C4-2B (cell line): ENCODE measurements around the gene SLC34A3.

Experiments
- H3K27ac ChIP-seq: fragments of 450-650 bp; 2 replicates; pipeline ENCODE4 v1.5.1; 2017
- ZFX ChIP-seq: fragments of 450-650 bp; IDR thresholded peaks from 2 replicates; pipeline ENCODE4 v1.6.1; 2017
- TF ChIP-seq, protein P1 (sequence below): fragments of 450-650 bp; conservative IDR thresholded peaks from 2 replicates; pipeline ENCODE4 v1.5.1; 2017; ENCODE audit warnings: mild to moderate bottlenecking

Gene SLC34A3

DNA sequence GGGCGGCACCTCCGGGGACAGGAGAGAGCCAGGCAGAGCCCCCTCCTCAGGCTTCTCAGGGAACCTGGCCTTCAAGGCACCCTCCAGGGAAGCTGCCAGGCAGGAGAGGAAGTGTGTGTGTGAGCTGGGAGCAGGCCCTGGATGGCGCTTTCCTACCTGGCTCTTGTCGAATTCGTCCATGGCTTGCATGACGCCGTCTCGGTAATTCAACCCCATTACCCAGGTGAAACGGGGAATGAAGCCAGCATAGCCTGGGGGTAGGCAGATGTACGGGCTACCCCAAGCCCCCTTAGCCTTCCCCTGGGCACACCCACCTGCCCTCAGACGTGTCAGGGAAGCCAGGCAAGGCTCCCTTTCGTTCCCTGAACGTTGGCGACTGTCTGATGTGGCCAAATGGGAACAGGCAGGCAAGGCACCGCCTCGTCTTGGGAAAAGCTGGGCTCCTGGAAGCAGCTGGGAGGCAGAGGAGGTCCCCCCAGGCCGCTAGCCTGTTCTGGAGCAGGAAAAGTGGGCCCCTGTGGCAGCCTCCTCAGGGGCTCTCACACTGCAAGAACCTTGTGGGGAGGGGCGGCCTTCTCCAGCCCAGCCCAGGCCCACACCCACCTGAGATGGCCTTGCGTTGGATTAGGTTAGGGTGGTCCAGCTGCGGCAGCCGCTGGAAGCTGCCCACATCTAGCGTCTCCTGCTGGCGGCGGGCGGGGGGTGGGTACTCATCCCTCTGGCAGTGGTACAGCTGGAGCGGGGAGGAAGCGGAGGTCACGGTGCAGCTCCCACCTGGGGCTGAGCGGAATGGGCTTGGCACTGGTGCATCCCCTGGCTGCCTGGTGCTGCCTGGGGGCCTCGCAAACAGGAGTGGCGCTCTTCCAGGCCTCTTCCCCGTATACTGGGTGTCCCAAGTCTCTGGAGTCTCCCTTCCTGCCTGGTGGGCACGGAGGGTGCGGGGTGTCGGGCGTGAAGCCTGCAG is 14.1 kb downstream of the SLC34A3 start:
- no peak for TF ChIP-seq ZFX
- TF ChIP-seq, protein P1, sequence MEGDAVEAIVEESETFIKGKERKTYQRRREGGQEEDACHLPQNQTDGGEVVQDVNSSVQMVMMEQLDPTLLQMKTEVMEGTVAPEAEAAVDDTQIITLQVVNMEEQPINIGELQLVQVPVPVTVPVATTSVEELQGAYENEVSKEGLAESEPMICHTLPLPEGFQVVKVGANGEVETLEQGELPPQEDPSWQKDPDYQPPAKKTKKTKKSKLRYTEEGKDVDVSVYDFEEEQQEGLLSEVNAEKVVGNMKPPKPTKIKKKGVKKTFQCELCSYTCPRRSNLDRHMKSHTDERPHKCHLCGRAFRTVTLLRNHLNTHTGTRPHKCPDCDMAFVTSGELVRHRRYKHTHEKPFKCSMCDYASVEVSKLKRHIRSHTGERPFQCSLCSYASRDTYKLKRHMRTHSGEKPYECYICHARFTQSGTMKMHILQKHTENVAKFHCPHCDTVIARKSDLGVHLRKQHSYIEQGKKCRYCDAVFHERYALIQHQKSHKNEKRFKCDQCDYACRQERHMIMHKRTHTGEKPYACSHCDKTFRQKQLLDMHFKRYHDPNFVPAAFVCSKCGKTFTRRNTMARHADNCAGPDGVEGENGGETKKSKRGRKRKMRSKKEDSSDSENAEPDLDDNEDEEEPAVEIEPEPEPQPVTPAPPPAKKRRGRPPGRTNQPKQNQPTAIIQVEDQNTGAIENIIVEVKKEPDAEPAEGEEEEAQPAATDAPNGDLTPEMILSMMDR = no peak
- H3K27ac ChIP-seq = no peak overlapping the region

DNA sequence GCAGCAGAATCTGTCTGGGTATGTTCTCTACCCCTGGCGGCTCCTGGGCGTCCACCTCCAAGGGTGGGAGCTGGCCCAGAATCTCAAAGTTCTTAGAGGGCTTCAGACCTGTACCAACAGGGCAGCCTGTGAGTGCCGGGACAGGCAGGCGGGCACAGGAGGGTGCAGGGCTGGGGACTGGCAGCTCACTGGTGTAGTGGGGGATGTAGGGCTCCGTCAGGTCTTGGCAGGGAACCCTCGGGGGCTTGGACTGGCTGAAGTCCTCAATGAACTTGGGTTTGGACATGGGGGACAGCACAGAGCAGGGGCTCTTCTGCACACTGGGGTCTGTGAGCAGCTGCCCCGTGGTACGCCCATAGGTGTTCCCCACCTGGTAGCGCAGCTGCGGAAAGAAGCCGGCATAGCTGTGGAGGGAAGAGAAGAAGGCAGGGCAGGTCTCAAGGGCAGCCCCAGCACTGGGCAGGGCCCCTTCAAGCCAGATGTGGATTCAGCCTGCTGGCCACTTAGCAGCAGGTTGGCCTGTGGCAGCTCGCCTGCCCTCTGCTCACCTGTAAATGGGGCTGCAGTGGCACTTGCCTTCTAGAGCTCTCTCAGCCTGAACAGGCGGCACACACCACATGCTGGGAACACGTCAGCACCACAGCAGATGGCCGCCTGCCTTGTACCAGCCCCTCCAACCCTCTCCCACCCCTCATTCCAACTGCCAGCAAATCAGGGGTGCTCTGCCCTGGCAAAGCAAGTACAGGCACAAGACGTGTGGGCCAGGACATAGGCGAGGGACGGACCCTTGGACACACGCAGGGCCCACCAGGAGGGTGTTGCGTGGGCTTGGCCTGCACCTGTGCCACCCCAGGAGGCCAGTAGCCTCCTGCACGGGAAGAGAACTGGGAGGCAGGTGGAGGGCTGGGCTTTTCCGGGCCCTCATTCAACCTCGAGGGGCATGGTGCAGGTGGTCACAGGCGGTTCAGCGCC is 15.0 kb downstream of the SLC34A3 start:
- TF ChIP-seq ZFX = no peak
- TF ChIP-seq, protein P1 = no peak
- H3K27ac ChIP-seq = no peak overlapping the region

DNA sequence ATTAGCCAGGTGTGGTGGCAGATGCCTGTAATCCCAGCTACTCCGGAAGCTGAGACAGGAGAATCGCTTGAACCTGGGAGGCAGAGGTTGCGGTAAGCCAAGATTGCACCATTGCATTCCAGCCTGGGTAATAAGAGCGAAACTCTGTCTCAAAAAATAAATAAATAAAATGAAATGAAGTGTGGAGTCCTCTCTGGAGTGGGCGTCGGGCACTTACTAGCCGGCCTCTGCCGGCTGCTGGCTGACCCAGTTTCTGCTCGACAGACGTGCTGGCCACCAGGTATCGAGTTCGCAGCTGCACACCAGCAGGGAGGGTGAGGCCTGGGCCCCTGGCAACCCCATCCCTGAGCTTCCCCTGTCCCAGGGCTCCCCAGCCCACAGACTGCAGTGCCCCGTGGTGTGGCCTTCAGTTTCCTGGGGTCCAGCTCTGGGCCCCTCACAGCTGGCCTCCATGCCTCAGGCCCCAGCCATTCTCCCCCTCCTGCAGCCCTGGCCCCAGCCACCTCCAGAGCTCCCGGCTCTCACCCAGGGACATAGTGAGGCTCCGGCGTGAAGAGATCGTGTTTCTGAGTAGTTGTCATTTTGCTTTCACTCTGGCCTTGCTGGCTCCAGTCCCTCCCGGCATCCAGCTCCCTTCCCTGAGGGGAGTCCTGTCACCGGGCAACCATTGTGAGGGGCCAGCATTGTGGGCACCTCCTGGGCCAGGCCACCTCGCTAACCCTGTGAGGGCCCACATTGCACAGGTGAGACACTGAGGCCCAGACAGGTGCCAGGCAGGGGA is 16.6 kb downstream of the SLC34A3 start:
- TF ChIP-seq, protein P1 = no peak
- no peak for TF ChIP-seq ZFX
- no peak overlapping the region for H3K27ac ChIP-seq

DNA sequence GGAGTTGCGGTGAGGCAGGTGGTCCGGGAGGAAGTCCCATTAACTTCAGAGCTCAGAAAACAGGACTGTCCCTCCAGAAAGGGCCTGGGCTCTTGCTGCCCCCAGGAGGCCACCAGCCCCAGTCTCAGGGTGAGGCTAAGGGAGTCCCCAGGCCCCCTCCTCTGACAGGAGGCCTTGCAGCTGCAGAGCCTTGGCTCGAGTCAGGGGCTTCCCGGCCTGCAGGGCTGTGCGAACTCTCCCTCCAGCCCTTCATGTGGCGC is 17.1 kb downstream of the SLC34A3 start:
- no peak overlapping the region for H3K27ac ChIP-seq
- no peak for TF ChIP-seq ZFX
- TF ChIP-seq, protein P1 = no peak

DNA sequence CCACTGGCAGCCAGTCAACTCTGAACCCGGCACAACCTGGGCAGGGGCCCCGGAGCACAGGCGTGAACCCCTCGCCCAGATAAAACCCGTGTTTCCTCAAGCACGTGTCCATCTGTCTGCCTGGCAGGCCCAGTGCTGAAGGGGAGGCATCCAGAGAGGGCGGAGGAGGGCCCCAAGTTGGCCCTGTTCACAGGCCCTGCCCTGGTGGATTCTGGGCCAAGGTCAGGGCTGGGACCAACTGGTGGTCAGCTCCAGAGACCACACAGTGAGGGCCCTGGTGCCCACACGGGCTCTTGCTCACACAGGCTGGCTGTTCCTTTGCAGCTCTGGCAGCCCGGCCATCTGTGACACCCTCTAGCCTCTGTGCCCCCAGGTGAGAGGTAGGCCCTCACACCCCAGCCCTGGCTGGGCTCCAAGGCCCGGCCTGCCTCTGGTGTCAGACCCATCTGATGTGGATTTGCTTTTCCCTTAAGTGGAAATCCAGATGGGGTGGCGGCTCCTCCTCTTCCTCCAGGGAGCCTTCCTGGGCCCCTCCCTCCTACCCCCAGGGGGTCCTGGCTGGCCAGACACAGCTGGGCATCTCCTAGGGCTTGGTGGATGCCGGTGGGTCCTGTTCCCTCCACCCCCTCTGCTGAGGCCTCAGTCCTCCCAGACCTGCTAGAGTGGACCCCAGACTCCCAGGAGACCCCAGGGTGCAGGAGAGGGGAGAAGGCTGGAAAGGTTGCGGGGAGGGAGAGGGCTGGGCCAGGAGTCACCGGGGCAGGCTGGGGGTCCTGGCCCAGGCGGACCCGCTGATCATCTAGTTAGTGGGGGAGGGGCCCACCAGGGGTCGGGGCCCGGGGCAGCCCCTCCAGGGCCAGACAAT is 19.9 kb downstream of the SLC34A3 start:
- peak overlapping the region; percentile 11 for H3K27ac ChIP-seq
- no peak; the same call in 1 of the 2 replicates for TF ChIP-seq ZFX
- TF ChIP-seq, protein P1 = no peak

DNA sequence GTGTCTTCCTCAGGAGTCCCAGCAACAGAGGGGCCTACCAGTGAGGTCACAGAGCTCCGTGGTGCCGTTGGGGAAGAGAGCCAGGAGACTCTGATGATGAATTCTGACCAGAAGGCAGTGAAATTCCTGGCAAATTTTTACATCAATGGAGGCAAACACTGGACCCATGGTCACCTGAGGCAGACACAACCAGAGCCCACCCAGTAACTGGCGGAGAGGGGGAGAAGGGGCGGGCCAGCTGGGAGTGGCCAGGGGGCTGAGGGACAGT is 20.4 kb downstream of the SLC34A3 start, which contains the start of gene STPG3:
TSS of gene STPG3 (plus strand) at position 93 of the 268 bp plus-strand sequence. CDS start at position 94, 1 bp downstream.
- H3K27ac ChIP-seq = peak within 1 kb of the TSS; percentile 11
- TF ChIP-seq, protein P1 = no peak
- TF ChIP-seq ZFX = no peak
